NCI-H82 (cell line): ENCODE results near the gene NPTX2.

Source experiments
- DNase-seq: peaks from one replicate; lab custom pipeline; 2025; lab: John Stamatoyannopoulos, UW

NPTX2 gene

GRCh38 chr7:98619450-98620321 lies 2.6 kb downstream of the NPTX2 start:
- DNase-seq = peak; percentile 40

- DNase-seq = peak; percentile 96
Observed at GRCh38 chr7:98621573-98622482, 4.7 kb downstream of the NPTX2 start.

- DNase-seq = no peak
Observed at GRCh38 chr7:98622926-98623325, 5.8 kb downstream of the NPTX2 start.

- DNase-seq = no peak
Observed at GRCh38 chr7:98624846-98625420, 7.8 kb downstream of the NPTX2 start.

GRCh38 chr7:98626460-98627412 lies 9.7 kb downstream of the NPTX2 start:
- no peak for DNase-seq

- no peak for DNase-seq
Observed at GRCh38 chr7:98627413-98627790, 10.3 kb downstream of the NPTX2 start.

GRCh38 chr7:98628418-98628817 lies 11.3 kb downstream of the NPTX2 start:
- no peak for DNase-seq

- no peak for DNase-seq
Observed at GRCh38 chr7:98629001-98629431, 11.9 kb downstream of the NPTX2 start.

GRCh38 chr7:98630149-98630548 lies 13.1 kb downstream of the NPTX2 start:
- DNase-seq = no peak

GRCh38 chr7:98630770-98631169 lies 13.7 kb downstream of the NPTX2 start:
- no peak for DNase-seq

GRCh38 chr7:98638853-98639252 lies 21.8 kb downstream of the NPTX2 start:
- no peak for DNase-seq

GRCh38 chr7:98640375-98640774 lies 23.3 kb downstream of the NPTX2 start:
- DNase-seq = no peak

- DNase-seq = peak; percentile 25
Observed at GRCh38 chr7:98641646-98642500, 24.8 kb downstream of the NPTX2 start.

- no peak for DNase-seq
Observed at GRCh38 chr7:98643236-98643985, 26.3 kb downstream of the NPTX2 start.

GRCh38 chr7:98646465-98646864 lies 29.4 kb downstream of the NPTX2 start:
- DNase-seq = no peak

- DNase-seq = no peak
Observed at GRCh38 chr7:98647326-98647725, 30.2 kb downstream of the NPTX2 start.

- DNase-seq = no peak
Observed at GRCh38 chr7:98651760-98652159, 34.7 kb downstream of the NPTX2 start.

- DNase-seq = no peak
Observed at GRCh38 chr7:98653601-98654310, 36.7 kb downstream of the NPTX2 start.
